ENCODE measurements around the gene GPR153. TPM values are rescaled to one million over a fixed set of nuclear protein-coding genes. Genes with fewer than 3 reads are reported as not detected.

The GPR153 gene
- total and polyA plus RNA-seq, 8 donors, result 0.19 to 5.1 (median 0.93) TPM

DNA sequence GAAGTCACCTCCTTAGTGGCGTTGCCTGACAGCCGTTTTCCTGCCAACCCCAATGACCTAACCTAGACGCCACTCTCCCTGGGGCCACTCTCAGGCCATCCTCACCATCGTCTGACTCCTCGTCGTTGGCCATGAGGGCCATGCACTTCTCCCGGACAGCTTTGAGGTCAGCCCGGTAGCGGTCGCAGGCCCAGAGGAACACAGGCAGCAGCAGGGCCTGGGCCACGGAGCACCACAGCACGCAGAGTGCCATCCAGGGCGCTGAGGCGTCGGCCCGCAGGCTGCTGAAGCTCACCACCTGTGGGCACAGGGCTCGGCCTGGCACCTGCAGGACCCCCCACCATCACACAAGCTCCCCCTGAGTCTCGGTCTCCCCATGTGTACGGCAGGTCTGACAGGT is 9.7 kb downstream of the GPR153 start:
- 68 to 79% methylated on average over 19 of the region's 19 CpGs for WGBS, 2 donors
- H3K4me1 ChIP-seq, result no peaks in the 10 kb centered on the region
- H3K4me3 ChIP-seq, result no peak overlapping the region
- TF ChIP-seq, protein P1, sequence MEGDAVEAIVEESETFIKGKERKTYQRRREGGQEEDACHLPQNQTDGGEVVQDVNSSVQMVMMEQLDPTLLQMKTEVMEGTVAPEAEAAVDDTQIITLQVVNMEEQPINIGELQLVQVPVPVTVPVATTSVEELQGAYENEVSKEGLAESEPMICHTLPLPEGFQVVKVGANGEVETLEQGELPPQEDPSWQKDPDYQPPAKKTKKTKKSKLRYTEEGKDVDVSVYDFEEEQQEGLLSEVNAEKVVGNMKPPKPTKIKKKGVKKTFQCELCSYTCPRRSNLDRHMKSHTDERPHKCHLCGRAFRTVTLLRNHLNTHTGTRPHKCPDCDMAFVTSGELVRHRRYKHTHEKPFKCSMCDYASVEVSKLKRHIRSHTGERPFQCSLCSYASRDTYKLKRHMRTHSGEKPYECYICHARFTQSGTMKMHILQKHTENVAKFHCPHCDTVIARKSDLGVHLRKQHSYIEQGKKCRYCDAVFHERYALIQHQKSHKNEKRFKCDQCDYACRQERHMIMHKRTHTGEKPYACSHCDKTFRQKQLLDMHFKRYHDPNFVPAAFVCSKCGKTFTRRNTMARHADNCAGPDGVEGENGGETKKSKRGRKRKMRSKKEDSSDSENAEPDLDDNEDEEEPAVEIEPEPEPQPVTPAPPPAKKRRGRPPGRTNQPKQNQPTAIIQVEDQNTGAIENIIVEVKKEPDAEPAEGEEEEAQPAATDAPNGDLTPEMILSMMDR (IDR thresholded peaks at IDR 0.05), result no peak
- H3K36me3 ChIP-seq, result no peaks in the 10 kb centered on the region
- no peak for FAIRE-seq
- no peak overlapping the region for H3K27ac ChIP-seq
- H3K27me3 ChIP-seq, result peaks cover 0 to 3% (median under 1%) of the 10 kb centered on the region in 4 donors
- no peaks in the 10 kb centered on the region for H3K9me3 ChIP-seq
- peak in 1 of 6 donors; percentile 71 for DNase-seq
- intact Hi-C loops (cut with DNase I), result loop anchor here in 1 of 3 donors (5.0 kb wide), 2 partner anchors 91 to 156 kb away; no protein-coding TSS in a partner anchor
- ATAC-seq, result no peak

DNA sequence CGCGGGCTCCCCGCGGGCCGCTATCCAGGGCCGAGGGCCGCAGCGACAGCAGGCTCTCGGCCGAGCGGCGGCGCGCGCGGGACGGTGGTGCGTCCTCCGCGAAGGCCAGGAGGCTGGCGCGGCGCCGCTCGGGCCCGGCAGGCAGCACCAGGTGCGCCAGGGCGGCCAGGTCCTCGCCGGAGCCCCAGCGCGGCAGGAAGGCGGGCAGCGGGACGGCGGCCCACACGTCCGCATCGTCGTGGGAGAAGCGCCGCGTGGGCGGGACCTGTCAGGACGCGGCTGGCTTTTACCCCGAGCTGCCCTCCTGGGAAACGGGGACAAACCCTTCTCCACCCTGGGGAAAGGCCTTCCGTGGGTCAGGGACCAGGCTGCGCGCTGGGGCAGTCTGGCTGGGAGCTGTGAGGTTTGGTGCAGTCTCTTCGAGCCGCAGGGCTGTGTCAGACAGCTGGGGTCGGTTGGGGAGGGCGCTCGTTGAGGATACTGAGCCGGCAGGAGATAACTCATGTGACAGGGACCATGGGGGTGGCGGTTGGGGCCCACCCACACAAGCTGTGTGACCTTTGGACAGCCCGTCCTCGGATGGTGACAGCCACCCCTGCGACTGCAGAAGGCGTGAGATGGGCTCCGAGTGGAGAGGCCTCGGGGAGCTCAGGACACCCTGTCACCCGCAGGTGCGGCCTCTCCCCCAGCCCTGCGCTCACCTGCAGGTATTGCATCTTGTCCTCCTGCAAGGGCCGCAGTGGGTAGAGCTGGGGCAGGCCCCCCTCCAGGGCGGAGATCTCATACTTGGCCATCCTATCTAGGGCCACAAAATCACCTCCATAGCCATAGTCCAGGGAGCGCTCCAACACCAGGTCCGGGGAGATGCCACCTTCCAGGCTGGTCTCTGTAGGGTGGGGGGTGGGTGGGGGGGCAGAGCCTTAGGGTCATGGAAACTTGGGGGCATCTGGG is 10.9 kb downstream of the GPR153 start:
- no peak overlapping the region for H3K27ac ChIP-seq
- H3K9me3 ChIP-seq, result no peaks in the 10 kb centered on the region
- no peaks in the 10 kb centered on the region for H3K36me3 ChIP-seq
- TF ChIP-seq, protein P1 (IDR thresholded peaks at IDR 0.05), result no peak
- H3K4me1 ChIP-seq, result no peaks in the 10 kb centered on the region
- FAIRE-seq, result no peak
- no peak overlapping the region for H3K4me3 ChIP-seq
- no peak for ATAC-seq
- DNase-seq, result peak in 1 of 6 donors; percentile 69
- intact Hi-C loops (cut with DNase I), result loop anchor here in 2 of 3 donors (5.0 to 10.0 kb wide), 4 partner anchors 92 to 195 kb away; no protein-coding TSS in a partner anchor
- WGBS, 2 donors, result 11 to 12% methylated on average over 51 to 71 of the region's 71 CpGs
- H3K27me3 ChIP-seq, result peaks cover 0 to 13% (median 2%) of the 10 kb centered on the region in 4 donors

DNA sequence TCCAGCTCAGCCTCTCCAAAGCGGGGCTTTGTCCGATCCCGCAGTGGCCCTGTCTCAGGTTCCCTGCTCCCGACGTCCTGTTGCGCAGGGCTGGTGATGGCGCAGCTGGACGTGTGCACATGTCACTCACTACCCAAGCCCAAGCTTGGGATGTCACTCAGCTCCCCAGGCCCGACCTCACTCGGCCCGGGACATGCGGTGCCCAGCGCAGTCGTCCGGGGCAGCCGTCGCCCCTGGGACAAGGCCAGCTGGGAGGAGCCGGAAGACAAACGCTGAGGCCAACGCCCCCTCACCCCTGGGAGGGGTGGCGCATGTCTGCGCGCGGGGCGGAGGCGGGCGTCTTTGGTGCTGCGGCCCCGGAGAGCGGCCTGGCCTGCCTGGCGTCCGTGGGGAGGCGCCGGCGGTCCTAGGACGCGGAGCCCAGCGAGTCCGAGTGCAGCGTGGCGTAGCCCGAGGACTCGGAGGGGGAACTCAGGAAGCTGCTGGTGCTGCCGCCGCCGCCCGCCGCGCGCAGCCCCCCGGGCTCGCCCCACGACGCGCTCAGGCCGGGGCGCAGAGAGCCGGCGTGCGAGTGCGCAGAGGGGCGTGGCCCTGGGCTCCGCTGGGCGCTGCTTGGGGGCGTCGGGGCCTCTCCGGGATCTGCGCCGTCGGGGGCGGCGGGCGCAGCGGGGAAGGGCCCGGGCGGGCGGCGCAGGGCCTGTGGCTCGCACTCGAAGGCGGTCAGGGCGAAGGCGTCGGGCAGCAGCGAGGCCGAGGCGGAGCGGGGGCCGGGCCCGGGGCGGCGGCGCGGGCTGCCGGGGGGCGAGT is 11.8 kb downstream of the GPR153 start:
- intact Hi-C loops (cut with DNase I), result loop anchor here in 2 of 3 donors (5.0 to 10.0 kb wide), 3 partner anchors 96 to 194 kb away; no protein-coding TSS in a partner anchor
- TF ChIP-seq, protein P1 (IDR thresholded peaks at IDR 0.05), result no peak

DNA sequence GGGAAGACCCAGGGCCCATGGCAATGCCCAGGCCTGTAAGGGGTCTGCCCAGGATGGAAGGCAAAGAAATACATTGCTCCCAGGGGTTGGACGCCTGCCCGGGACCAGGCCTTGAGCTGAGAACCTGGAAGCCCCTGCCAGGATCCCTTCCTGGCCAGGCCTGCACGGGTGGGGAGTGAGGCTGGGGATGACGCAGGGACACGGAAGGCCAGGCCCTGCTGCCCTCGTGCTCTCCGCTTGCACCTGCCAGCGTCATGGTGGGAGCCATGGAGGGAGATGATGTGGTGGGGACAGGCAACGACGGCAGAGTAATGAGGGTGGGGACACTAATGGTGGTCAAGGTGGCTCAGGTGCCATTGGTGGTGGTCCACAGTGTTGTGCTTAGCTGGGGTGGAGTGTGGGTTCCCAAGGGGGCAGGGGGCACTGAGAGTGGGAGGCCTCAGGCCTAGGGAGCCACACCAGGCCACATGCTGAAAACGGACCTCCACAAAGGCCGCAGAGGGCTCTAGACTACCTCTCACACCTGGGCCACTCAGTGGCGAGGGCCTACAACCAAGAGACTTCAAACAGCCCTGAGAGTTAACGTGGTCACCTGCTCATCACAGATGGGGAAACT is 12.6 kb downstream of the GPR153 start:
- H3K27ac ChIP-seq, result no peak overlapping the region
- H3K36me3 ChIP-seq, result no peaks in the 10 kb centered on the region
- H3K4me1 ChIP-seq, result no peaks in the 10 kb centered on the region
- no peaks in the 10 kb centered on the region for H3K9me3 ChIP-seq
- no peak overlapping the region for H3K4me3 ChIP-seq
- 67 to 68% methylated on average over 14 of the region's 14 CpGs for WGBS, 2 donors
- intact Hi-C loops (cut with DNase I), result loop anchor here in 2 of 3 donors (5.0 to 10.0 kb wide), 3 partner anchors 97 to 193 kb away; no protein-coding TSS in a partner anchor
- no peak for ATAC-seq
- no peak for FAIRE-seq
- peak in 1 of 6 donors; percentile 79 for DNase-seq
- peaks cover 0 to 27% (median 4%) of the 10 kb centered on the region in 4 donors for H3K27me3 ChIP-seq
- TF ChIP-seq, protein P1 (IDR thresholded peaks at IDR 0.05), result no peak

More for the DNA sequence above, 11.8 kb downstream of the GPR153 start:
- DNase-seq, result peak in 1 of 6 donors; percentile 70
- WGBS, 2 donors, result 7 to 12% methylated on average over 39 to 96 of the region's 96 CpGs
- Histone ChIP-seq H3K9me3 (no peaks in the 10 kb centered on the region), H3K27ac (no peak overlapping the region), H3K4me3 (no peak overlapping the region), H3K4me1 (no peaks in the 10 kb centered on the region), H3K27me3 (peaks cover 0 to 18% (median 2%) of the 10 kb centered on the region in 4 donors), H3K36me3 (no peaks in the 10 kb centered on the region)
- ATAC-seq, result no peak
- FAIRE-seq, result no peak
